Choroid plexus epithelial cell (primary cell): ENCODE data around the gene STIL.

ENCODE experiments used
- DNase-seq: peaks from one replicate; pipeline ENCODE4 v3.0.0-alpha.2; 2010; ENCODE audit warnings: low read depth
- H3K4me3 ChIP-seq: 2 replicates; pipeline ENCODE4 v1.5.1; 2011; ENCODE audit warnings: low read depth, mild to moderate bottlenecking, control low read depth, low read length, moderate library complexity
- TF ChIP-seq, protein P1 (sequence below): conservative IDR thresholded peaks from 2 replicates; pipeline ENCODE4 v1.5.1; 2011; ENCODE audit warnings: low read depth, mild to moderate bottlenecking, control low read depth, inconsistent platforms, low read length, moderate library complexity

The STIL gene

DNA sequence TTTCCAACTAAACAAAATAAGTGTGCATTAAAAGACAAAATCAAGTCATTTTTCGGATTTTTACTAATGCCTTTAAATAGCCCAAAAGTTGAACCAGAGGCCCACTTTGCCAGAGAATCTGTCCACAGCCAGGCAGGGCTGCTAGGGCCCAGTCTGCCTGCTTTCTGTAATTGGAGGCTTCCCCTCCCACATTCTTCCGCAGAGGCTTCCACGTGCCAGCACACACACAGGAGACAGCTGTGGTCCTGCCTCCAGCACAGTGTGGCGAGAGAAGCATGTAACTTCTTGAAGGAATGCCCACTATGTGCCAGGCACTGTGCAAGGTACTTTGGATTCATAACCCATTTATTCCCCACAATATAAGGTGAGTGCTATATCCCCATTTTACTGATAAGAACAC lies 112.8 kb downstream of the STIL start:
- peak; percentile 65 for DNase-seq
- TF ChIP-seq, protein P1, sequence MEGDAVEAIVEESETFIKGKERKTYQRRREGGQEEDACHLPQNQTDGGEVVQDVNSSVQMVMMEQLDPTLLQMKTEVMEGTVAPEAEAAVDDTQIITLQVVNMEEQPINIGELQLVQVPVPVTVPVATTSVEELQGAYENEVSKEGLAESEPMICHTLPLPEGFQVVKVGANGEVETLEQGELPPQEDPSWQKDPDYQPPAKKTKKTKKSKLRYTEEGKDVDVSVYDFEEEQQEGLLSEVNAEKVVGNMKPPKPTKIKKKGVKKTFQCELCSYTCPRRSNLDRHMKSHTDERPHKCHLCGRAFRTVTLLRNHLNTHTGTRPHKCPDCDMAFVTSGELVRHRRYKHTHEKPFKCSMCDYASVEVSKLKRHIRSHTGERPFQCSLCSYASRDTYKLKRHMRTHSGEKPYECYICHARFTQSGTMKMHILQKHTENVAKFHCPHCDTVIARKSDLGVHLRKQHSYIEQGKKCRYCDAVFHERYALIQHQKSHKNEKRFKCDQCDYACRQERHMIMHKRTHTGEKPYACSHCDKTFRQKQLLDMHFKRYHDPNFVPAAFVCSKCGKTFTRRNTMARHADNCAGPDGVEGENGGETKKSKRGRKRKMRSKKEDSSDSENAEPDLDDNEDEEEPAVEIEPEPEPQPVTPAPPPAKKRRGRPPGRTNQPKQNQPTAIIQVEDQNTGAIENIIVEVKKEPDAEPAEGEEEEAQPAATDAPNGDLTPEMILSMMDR = no peak
- no peak overlapping the region for H3K4me3 ChIP-seq
